Smooth muscle cell (in vitro differentiated cells): ENCODE measurements around the gene ZNF415. TPM values are rescaled to one million over a fixed set of nuclear protein-coding genes. Genes with fewer than 3 reads are reported as not detected.
"Not testable (repeated sequence)": the region's sequence is repeated elsewhere in the genome, so short reads cannot be mapped to it uniquely, and the experiment has no call there.

Experiments used
- DNase-seq: peaks from one replicate; lab custom pipeline; 2025; ENCODE audit not compliant: unreplicated experiment; lab: John Stamatoyannopoulos, UW
- H2AFZ ChIP-seq: fragments of 200-600 bp; sonication (generic); 2 replicates; pipeline ENCODE4 v1.6.0; 2016; ENCODE audit warnings: antibody characterized with exemption, low read depth, mild to moderate bottlenecking
- H3F3A ChIP-seq: fragments of 200-600 bp; sonication (generic); 2 replicates; pipeline ENCODE4 v1.6.0; 2017; ENCODE audit warnings: antibody characterized with exemption, low read depth
- H3K27ac ChIP-seq: fragments of 200-600 bp; sonication (generic); 2 replicates; pipeline ENCODE4 v1.5.1; 2016; ENCODE audit warnings: low read depth, mild to moderate bottlenecking
- H3K27me3 ChIP-seq: fragments of 200-600 bp; sonication (generic); 2 replicates; pipeline ENCODE4 v1.6.1; 2016; ENCODE audit warnings: low read depth, mild to moderate bottlenecking
- H3K36me3 ChIP-seq: fragments of 200-600 bp; sonication (generic); 2 replicates; pipeline ENCODE4 v1.5.1; 2016; ENCODE audit warnings: low read depth
- H3K4me1 ChIP-seq: fragments of 200-600 bp; sonication (generic); 2 replicates; pipeline ENCODE4 v1.5.1; 2016; ENCODE audit warnings: low read depth
- H3K4me2 ChIP-seq: fragments of 200-600 bp; sonication (generic); 2 replicates; pipeline ENCODE4 v1.6.0; 2016; ENCODE audit warnings: mild to moderate bottlenecking
- H3K4me3 ChIP-seq: fragments of 200-600 bp; sonication (generic); 2 replicates; pipeline ENCODE4 v1.5.1; 2016; ENCODE audit warnings: mild to moderate bottlenecking
- H3K79me2 ChIP-seq: fragments of 200-600 bp; sonication (generic); 2 replicates; pipeline ENCODE4 v1.6.0; 2016; ENCODE audit warnings: low read depth, mild to moderate bottlenecking
- H3K9ac ChIP-seq: fragments of 200-600 bp; sonication (generic); 2 replicates; pipeline ENCODE4 v1.6.0; 2016; ENCODE audit warnings: low read depth
- H3K9me3 ChIP-seq: fragments of 200-600 bp; sonication (generic); replicated peaks from 2 replicates; pipeline ENCODE4 v1.5.1; 2016; ENCODE audit warnings: low read depth
- H4K20me1 ChIP-seq: fragments of 200-600 bp; sonication (generic); 2 replicates; pipeline ENCODE4 v1.6.0; 2016; ENCODE audit warnings: low read depth
- CTCF ChIP-seq: fragments of 200-600 bp; sonication (generic); IDR thresholded peaks from 2 replicates; pipeline ENCODE4 v1.5.1; 2017; ENCODE audit warnings: borderline replicate concordance, mild to moderate bottlenecking, antibody characterized with exemption; ENCODE audit not compliant: insufficient read depth, poor library complexity, severe bottlenecking
- WGBS: methylation state at CpG from one replicate; pipeline ENCODE4 v1.1.7; 2016; ENCODE audit warnings: low lambda C conversion rate; 5-methylcytosine and 5-hydroxymethylcytosine counted together
- polyA plus RNA-seq: library from polyadenylated mRNA; unstranded; fragments of >200 nt; fragmentation: Nextera tagmentation; extraction: Ambion mirVana; gene quantifications from 2 replicates; pipeline ENCODE4 v1.2.1, GENCODE V29; 2016
- total RNA-seq: library from RNA; depleted of rRNA; stranded (reverse); fragments of >200 nt; gene quantifications from 2 replicates; pipeline ENCODE4 v1.2.3, GENCODE V29; 2014

Gene ZNF415
- total and polyA plus RNA-seq, 2 experiments from 2014 or later, result 12.4 to 48.7 TPM

DNA sequence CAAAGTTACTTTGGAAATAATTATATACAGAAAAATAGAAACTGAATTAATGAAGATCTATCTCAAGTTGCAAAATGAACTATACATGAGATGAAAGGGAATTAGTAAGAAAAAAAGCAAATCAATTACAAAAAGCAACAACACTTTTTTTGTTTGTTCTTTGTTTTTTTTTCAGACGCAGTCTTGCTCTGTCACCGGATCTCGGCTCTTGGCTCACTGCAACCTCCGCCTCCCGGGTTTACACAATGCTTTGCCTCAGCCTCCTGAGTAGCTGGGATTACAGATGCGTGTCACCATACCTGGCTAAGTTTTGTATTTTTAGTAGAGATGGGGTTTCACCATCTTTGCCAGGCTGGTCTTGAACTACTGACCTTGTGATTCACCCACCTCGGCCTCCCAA is 2.2 kb downstream of the ZNF415 start:
- H3K9ac ChIP-seq, result no peak overlapping the region
- H3K4me2 ChIP-seq, result no peak overlapping the region
- no peak overlapping the region for H2AFZ ChIP-seq
- H3K9me3 ChIP-seq, result no peaks in the 10 kb centered on the region
- DNase-seq, result no peak
- no peaks in the 10 kb centered on the region for H3F3A ChIP-seq
- H3K4me3 ChIP-seq, result no peak overlapping the region
- no peaks in the 10 kb centered on the region for H3K27me3 ChIP-seq
- no peaks in the 10 kb centered on the region for H3K36me3 ChIP-seq
- no peak for TF ChIP-seq CTCF
- H3K4me1 ChIP-seq, result peaks cover 12% of the 10 kb centered on the region
- no peak overlapping the region for H3K27ac ChIP-seq
- 96% methylated on average over 7 of the region's 7 CpGs for WGBS
- no peaks in the 10 kb centered on the region for H4K20me1 ChIP-seq
- peaks cover 9% of the 10 kb centered on the region for H3K79me2 ChIP-seq

GRCh38 chr19:53126733-53127526 is 5.8 kb downstream of the ZNF415 start:
- H3K27ac ChIP-seq, H3K4me2 ChIP-seq, H3K79me2 ChIP-seq, H3K36me3 ChIP-seq, H3F3A ChIP-seq, DNase-seq, H3K9ac ChIP-seq, H3K27me3 ChIP-seq, H3K9me3 ChIP-seq, H2AFZ ChIP-seq, H4K20me1 ChIP-seq, H3K4me3 ChIP-seq: not testable (repeated sequence)
- 79% methylated on average over 8 of the region's 15 CpGs for WGBS
- H3K4me1 ChIP-seq, result peaks cover 10% of the 10 kb centered on the region

DNA sequence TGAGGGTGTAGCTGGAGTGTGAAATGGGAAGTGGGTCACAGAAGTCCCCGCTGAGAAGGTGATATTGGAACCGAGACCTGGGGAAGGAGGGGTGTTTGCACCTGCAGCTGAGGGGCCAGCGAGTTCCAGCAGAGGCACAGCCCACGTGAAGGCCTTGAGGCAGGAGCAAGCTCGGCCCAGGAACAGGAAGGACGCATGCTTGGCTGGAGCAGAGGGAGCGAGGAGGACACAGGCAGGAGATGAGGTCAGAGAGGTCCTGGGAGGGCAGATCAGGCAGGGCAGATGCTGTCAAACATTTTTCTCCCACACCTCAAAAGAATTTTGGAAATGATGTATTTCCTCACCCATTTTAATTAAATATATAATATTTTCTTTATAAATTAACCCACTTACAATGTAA is 9.3 kb downstream of the ZNF415 start:
- H3K4me2 ChIP-seq, result no peak overlapping the region
- H2AFZ ChIP-seq, result no peak overlapping the region
- H3K4me3 ChIP-seq, result no peak overlapping the region
- no peak overlapping the region for H3K9ac ChIP-seq
- no peaks in the 10 kb centered on the region for H3F3A ChIP-seq
- no peaks in the 10 kb centered on the region for H3K27me3 ChIP-seq
- H3K27ac ChIP-seq, result no peak overlapping the region
- WGBS, result 97% methylated on average over 7 of the region's 7 CpGs
- TF ChIP-seq CTCF, result no peak
- H3K36me3 ChIP-seq, result peaks cover 3% of the 10 kb centered on the region
- H4K20me1 ChIP-seq, result no peaks in the 10 kb centered on the region
- DNase-seq, result no peak
- H3K9me3 ChIP-seq, result peaks cover 2% of the 10 kb centered on the region
- no peaks in the 10 kb centered on the region for H3K4me1 ChIP-seq
- H3K79me2 ChIP-seq, result no peaks in the 10 kb centered on the region

DNA sequence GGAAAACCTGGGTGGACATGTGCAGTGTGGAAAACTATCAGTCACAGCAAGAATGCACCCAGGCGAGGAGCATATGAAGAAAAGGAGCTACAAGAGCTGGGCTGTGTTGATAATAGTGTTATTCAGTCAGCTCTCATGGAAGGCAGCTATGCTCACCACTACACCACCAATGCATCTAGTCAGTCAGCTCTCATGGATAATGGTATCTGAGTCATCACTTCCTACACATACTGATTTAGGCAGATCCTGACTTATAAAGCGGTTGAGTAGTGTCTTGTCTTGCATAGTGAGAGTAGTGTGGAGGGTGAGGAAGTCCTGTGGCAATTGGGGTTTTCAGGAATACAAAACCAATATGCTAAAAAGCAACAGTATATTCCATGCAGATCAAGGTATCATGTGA is 20.4 kb downstream of the ZNF415 start:
- Histone ChIP-seq H3K27ac (peak overlapping the region; percentile 45), H4K20me1 (no peaks in the 10 kb centered on the region), H3K4me1 (no peaks in the 10 kb centered on the region), H3K27me3 (no peaks in the 10 kb centered on the region), H3F3A (peaks cover 8% of the 10 kb centered on the region), H3K9me3 (peaks cover 5% of the 10 kb centered on the region), H3K36me3 (peaks cover 39% of the 10 kb centered on the region), H2AFZ (no peak overlapping the region), H3K4me3 (no peak overlapping the region), H3K9ac (no peak overlapping the region), H3K79me2 (no peaks in the 10 kb centered on the region), H3K4me2 (no peak overlapping the region)
- 43% methylated on average over 2 of the region's 2 CpGs for WGBS
- no peak for TF ChIP-seq CTCF
- DNase-seq, result no peak
